Measurements from ENCODE around the gene ZHX3. TPM values are rescaled to one million over a fixed set of nuclear protein-coding genes. Genes with fewer than 3 reads are reported as not detected.

The ZHX3 gene
- total and polyA plus RNA-seq, 11 donors = 10.9 to 43.9 (median 32.3) TPM

DNA sequence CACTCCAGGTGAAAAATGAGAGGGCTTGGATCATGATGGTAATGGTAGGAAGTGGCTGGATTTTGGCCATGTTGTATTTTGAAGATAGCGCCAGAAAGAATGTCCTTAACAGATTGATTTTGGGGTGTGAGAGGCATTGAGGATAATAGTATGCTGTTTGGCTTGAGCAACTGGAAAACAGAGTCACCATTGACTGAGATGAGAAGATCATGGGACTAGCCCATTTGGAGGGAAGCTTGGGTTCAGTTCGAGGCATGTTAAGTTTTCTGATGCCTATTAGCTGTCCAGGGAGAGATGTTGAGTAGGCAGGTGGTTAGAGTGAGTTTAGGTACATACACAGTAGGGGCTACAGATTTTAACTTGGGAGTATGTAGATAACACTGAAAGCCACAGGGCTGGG is 156.8 kb downstream of the ZHX3 start:
- peaks cover 4 to 60% (median 55%) of the 10 kb centered on the region in 9 donors for H3K36me3 ChIP-seq
- H3K27ac ChIP-seq = no peak overlapping the region
- no peak for ATAC-seq
- TF ChIP-seq, protein P1, sequence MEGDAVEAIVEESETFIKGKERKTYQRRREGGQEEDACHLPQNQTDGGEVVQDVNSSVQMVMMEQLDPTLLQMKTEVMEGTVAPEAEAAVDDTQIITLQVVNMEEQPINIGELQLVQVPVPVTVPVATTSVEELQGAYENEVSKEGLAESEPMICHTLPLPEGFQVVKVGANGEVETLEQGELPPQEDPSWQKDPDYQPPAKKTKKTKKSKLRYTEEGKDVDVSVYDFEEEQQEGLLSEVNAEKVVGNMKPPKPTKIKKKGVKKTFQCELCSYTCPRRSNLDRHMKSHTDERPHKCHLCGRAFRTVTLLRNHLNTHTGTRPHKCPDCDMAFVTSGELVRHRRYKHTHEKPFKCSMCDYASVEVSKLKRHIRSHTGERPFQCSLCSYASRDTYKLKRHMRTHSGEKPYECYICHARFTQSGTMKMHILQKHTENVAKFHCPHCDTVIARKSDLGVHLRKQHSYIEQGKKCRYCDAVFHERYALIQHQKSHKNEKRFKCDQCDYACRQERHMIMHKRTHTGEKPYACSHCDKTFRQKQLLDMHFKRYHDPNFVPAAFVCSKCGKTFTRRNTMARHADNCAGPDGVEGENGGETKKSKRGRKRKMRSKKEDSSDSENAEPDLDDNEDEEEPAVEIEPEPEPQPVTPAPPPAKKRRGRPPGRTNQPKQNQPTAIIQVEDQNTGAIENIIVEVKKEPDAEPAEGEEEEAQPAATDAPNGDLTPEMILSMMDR (IDR thresholded peaks at IDR 0.05) = no peak
- no peak for TF ChIP-seq POLR2A (IDR thresholded peaks at IDR 0.05)
- no peaks in the 10 kb centered on the region for H3K27me3 ChIP-seq
- no peak for DNase-seq
- WGBS, 4 donors = 77 to 86% (median 84%) methylated on average over 2 of the region's 2 CpGs
- intact Hi-C loops (cut with DNase I) = no loop called here
- no peaks in the 10 kb centered on the region for H3K9me3 ChIP-seq
- H3K4me1 ChIP-seq = peaks cover 0 to 68% (median 51%) of the 10 kb centered on the region in 12 donors
- H3K4me3 ChIP-seq = no peak overlapping the region

DNA sequence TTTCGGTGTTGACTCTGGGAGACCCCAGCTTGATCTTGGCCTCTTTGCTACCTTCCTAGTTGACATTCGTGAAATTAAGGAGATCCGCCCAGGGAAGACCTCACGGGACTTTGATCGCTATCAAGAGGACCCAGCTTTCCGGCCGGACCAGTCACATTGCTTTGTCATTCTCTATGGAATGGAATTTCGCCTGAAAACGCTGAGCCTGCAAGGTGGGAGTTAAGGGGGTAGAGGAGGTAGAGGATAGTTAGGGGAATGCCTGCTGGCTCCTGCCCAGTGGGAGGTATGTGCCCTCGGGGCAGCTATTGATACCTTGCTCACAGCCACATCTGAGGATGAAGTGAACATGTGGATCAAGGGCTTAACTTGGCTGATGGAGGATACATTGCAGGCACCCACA is 158.0 kb downstream of the ZHX3 start:
- peaks cover 0 to 48% (median 43%) of the 10 kb centered on the region in 9 donors for H3K36me3 ChIP-seq
- TF ChIP-seq, protein P1 (IDR thresholded peaks at IDR 0.05) = no peak
- TF ChIP-seq POLR2A (IDR thresholded peaks at IDR 0.05) = no peak
- H3K4me1 ChIP-seq = peaks cover 2 to 79% (median 61%) of the 10 kb centered on the region in 12 donors
- DNase-seq (no peak), ATAC-seq (no peak)
- WGBS, 4 donors = 59 to 91% (median 67%) methylated on average over 8 to 10 of the region's 10 CpGs
- H3K9me3 ChIP-seq = no peaks in the 10 kb centered on the region
- no peaks in the 10 kb centered on the region for H3K27me3 ChIP-seq
- H3K4me3 ChIP-seq = no peak overlapping the region
- intact Hi-C loops (cut with DNase I) = no loop called here
- H3K27ac ChIP-seq = peak overlapping the region in 4 of 12 donors; percentile 24 to 84 (median 38)

DNA sequence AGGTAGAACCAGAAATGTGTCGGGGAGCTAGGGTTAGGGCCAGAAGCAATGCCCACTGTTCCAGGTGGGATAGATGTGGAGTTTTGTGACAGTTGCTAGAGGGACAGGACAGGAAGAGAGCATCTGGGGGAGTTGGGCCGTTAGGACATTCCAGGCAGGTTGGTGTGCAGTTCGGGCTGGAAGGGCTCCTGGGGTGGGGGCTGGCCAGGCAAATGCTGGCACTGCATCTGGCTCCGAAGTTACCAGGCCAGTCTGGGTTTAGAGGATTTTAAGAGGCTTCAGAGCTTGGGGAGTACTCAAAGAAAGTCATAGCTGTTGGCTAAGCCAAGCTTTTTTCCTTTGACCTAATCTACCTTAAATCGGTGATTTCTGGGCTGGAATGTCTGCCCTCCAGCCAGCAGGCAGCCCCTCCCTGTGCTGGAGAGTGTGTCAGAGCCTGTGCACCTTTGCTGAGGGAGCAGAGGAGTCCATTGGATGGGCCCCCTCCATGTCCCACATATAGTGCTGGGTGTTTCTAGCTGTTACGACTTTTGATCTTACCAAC is 159.4 kb downstream of the ZHX3 start:
- no peaks in the 10 kb centered on the region for H3K9me3 ChIP-seq
- no peak for ATAC-seq
- H3K4me1 ChIP-seq = peaks cover 11 to 93% (median 75%) of the 10 kb centered on the region in 12 donors
- no peak for DNase-seq
- WGBS, 4 donors = 74 to 75% (median 74%) methylated on average over 5 to 6 of the region's 6 CpGs
- intact Hi-C loops (cut with DNase I) = no loop called here
- H3K4me3 ChIP-seq = no peak overlapping the region
- TF ChIP-seq POLR2A (IDR thresholded peaks at IDR 0.05) = no peak
- TF ChIP-seq, protein P1 (IDR thresholded peaks at IDR 0.05) = no peak
- H3K36me3 ChIP-seq = peaks cover 0 to 34% (median 29%) of the 10 kb centered on the region in 9 donors
- no peaks in the 10 kb centered on the region for H3K27me3 ChIP-seq
- H3K27ac ChIP-seq = peak overlapping the region in 2 of 12 donors; percentile 2 to 84

DNA sequence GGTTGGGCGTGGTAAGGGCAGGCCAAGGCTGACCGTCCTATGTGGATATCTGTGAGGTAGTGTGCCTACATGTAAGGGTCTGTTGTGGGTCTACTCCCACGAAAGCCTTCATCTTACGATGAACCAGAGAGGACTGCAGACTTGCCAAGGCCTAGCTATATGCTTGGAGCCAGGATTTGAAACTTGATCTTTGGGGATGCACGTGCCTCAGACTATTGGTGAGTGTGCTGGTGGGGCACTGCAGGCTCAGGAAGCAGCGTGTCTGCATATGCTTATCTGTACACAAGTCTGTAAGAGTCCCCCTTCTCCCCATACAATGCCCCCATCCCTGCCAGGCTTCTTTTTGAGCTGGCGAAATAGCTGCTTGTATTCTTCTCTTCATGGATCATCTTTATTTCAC is 162.3 kb downstream of the ZHX3 start:
- no peak for TF ChIP-seq POLR2A (IDR thresholded peaks at IDR 0.05)
- TF ChIP-seq, protein P1 (IDR thresholded peaks at IDR 0.05) = no peak
- DNase-seq (no peak), ATAC-seq (no peak)
- intact Hi-C loops (cut with DNase I) = no loop called here
- Histone ChIP-seq H3K9me3 (no peaks in the 10 kb centered on the region), H3K4me3 (no peak overlapping the region), H3K4me1 (peaks cover 15 to 100% (median 90%) of the 10 kb centered on the region in 12 donors), H3K36me3 (peaks cover 0 to 9% (median 8%) of the 10 kb centered on the region in 9 donors), H3K27me3 (no peaks in the 10 kb centered on the region), H3K27ac (peak overlapping the region in 11 of 12 donors; percentile 34 to 100 (median 68))
- 71 to 83% (median 76%) methylated on average over 6 to 7 of the region's 7 CpGs for WGBS, 4 donors

Data from heart left ventricle (tissue), 16 donors.